ENCODE measurements around the gene NDUFB6.
"Not testable (repeated sequence)": the region's sequence is repeated elsewhere in the genome, so short reads cannot be mapped to it uniquely, and the experiment has no call there.

NDUFB6 gene

GRCh38 chr9:32571969-32572899 is 725 bp downstream of the NDUFB6 start:
- peak; percentile 61 for DNase-seq (ENCODE audit: low spot score)

GRCh38 chr9:32570262-32570661 is 2.7 kb downstream of the NDUFB6 start:
- DNase-seq (ENCODE audit: low spot score) = no peak

GRCh38 chr9:32566770-32567169 is 6.2 kb downstream of the NDUFB6 start:
- no peak for DNase-seq (ENCODE audit: low spot score)

DNA sequence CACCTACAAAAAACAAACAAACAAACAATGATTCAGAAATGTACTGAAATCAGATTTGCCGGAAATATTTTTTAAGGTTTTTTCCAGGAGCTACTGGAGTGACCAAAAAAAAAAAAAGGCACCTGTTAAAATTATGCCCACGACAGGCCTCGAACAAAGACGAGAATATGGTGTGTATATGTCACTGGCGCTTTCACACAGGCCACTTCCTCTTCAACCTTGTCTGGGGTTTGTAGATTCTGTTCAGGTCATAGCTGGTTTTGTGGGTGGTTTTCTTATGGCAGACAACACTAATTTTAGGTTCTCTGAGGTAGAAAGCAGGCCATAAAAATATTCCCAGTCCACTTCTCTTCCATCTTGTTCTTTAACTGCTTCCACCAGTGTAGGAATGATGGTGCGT is 7.0 kb downstream of the NDUFB6 start:
- DNase-seq (ENCODE audit: low spot score) = no peak

DNA sequence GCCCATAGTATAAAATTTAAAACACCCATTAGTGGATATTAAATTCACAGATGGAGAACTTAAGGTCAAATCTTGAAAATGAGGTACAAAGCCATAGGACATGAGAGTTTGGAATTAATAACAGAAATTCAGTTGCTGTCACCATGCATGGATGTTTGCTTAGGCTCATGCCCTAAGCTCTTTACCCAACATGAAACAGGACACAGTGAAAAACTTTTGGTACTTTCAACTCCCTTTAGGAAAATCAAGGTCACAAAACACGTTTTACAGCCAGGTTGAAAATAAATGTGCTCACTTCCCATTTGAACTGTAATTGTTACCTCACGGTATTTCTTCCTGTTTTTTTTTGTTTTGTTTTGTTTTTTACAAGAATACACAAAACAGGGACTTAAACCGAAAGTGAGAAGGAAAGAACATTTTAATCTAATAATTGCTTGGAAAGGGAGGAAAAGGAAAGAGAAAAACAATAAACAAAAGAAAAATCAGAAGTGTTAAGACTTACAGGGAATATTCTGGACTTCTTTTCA is 14.5 kb downstream of the NDUFB6 start:
- DNase-seq (ENCODE audit: low spot score) = no peak

DNA sequence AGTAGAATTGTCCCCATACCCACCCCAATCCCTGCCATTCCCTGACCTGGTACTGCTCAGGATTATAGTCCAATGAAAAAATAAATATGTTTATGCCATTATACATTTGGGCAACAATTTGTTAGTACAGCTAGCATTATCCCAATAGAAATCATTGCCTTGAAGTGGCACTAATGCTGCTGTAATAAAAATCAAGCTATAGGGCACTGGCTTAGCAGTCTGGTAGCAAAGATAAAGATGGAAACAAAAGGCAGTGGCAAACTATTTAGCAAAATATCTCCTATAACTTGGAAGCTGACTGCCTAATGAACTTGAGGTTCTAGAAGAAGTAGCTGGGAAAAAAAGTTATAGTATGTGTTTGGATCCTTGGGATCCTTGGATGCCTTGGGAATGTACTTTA is 18.4 kb downstream of the NDUFB6 start:
- no peak for DNase-seq (ENCODE audit: low spot score)

DNA sequence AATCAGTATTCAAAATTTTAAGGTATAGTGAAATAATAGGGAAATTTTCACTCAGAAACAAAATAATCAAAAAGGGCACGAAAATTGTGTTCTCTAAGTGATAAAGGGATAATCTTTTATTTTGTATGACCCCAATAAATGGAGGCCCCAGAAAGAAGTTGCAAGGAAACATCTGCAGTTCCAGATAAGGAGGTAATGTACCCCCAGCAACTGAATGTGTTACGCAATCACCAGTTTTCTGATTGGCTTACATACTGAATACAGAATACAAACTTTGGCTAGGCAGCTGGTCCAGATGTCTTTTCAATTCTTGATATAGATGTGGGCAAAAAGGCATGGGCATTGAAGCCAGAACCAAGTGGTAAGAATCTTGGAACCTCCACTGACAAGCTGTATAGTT is 18.9 kb downstream of the NDUFB6 start:
- no peak for DNase-seq (ENCODE audit: low spot score)

- peak; percentile 93 for DNase-seq (ENCODE audit: low spot score)
These were observed 20.6 kb downstream of the NDUFB6 start, which contains the start of the genes SMIM27 and TOPORS for GRCh38 chr9:32552172-32552872. SMIM27 (plus strand) TSS chr9:32552327; CDS start chr9:32552435, 108 bp downstream. TOPORS (minus strand) TSS chr9:32552586; CDS start chr9:32552436, 150 bp downstream.

DNA sequence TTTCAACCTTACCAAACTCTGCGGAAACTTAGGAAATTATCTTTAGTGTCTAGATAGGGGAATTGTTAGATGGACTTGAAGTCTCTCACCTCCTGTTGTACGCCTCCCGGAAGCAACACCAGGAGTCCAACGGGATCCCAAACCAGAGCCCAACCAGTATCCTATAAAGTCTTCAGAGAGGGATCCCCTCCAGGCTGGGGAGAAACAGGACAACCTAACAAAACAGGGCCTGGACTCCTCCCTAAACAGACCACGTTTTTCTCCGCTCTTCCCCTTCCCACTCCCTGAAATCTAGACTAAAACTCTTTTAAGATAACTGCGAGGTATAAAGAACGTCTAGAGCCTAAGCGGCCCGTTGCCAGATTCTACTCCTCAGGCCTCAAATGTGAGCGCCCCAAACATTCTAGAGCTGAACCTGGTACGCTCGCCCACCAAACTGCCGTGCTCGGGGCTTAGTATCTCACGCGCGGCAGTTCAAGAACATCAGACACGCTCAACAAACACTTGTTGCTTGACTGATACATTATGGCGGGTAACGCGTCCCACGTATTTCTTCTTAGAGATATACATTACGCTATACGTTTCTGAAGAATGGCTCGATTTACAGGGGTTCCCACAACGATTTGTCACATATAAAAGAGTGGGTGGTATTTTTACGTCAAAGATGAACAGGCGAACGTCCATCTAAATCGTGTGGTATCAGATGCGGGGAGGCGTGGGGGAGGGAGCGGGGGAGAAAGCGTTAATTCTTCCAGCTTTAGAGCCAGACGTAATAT is 21.5 kb downstream of the NDUFB6 start:
- peak; percentile 65 for DNase-seq (ENCODE audit: low spot score)

DNA sequence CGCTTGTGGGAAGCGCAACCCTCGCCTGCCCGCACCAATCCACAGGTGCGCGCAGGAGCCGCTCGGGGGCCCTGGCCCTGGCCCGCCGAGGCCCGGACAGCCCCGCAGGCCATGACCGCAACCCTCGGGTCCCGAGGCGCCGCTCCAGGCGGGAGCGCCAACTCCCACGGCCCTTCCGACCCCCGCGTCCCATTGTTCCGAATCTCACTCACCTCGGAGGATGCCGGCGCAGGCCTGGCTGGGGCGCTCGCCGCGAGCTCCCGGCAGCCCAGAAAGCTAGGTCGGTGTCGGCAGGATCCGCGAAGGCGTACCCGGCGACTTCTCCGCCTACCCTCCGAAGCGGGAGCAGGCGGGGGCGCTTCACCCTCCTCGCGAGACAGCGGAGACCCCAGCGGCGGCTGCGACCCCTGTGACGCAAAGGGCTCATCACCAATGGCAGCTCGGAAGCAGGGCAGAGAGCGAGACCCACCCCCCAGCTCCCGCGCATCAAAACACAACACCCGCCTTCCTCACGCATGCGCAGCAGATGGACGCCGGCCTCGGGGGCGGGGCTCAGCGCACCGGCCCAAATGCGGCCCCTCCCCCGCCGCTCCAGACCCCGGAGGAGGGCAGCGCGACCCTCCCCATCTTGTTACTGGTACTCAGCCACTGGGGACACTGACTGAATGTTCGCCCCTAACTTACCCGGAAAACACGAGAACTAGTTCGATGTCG is 22.2 kb downstream of the NDUFB6 start:
- DNase-seq (ENCODE audit: low spot score) = peak; percentile 93

DNA sequence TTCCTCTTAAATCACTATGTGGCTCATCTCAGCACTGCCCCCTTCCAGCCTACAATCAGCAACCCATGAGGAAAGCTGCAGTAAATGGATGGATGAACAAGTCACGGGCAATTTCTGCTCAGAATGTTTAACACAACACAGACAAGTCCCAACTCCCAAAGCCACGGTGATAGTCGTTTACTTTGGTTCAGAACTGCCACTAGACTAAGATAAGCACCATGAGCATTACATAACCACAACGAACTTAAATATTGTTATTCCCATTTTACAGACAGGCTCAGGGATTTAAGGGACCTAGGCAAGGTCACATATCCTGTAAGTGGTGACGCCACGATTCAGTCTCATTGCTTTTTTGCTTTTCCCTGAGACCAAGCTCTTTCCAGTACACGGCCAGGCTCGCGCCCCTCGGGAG is 22.8 kb downstream of the NDUFB6 start:
- peak; percentile 38 for DNase-seq (ENCODE audit: low spot score)

- DNase-seq (ENCODE audit: low spot score) = not testable (repeated sequence)
These were observed 24.7 kb downstream of the NDUFB6 start for GRCh38 chr9:32548213-32548612.

DNA sequence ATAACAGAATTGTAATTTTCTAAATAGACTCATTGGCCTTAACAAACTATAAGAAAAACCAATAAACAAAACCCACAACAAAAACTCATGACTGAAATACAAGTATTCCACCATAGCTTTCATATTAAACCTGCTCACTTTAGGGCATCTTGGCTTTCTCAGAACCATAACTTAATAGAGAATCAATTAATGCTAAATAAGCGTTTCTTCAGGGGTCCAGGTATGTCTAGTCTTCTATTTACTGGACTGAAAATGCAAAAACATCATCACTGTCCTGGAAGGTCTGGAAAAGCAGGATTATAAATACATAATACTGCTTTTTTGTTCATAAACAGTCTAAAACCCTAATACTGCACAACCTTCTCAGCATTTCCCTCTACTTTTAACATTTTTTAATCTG is 27.1 kb downstream of the NDUFB6 start:
- no peak for DNase-seq (ENCODE audit: low spot score)

DNA sequence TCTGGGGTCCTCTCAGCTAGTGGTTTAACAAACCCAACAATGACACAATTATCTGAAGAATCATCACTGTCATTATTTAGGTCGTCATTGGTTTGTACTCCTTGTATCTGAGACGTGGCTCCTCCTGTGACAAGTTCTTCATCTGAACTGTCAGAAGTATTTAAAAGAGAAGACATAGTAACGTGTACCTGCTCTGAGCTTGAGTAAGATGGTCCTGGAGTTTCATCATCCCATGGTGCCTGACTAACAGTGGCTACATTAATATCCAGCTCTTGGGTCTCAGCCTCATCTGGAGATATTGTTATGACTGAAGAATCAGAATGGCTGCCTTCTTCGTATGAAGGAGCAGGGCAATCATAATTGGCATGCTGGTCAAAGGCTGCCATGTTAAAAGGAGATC is 29.9 kb downstream of the NDUFB6 start:
- no peak for DNase-seq (ENCODE audit: low spot score)

DNA sequence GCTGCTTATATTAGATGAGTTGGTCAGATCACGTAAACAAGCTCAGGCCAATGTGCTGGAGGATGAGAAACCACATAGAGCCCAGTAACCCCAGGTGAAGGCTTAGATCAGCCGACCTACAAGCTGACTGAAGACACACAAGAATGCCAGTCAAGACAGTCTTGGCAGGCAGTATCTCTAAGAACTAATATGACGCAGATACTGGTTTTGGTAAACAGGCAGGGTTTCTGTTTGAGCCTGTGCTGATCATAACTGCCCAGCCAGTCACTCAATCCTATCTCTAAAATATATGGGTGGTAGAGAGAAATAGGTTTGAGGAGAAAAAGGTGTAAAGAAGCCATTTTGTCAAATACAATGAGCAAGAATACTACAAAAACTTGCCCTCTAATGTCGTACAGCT is 39.1 kb downstream of the NDUFB6 start:
- DNase-seq (ENCODE audit: low spot score) = no peak

- DNase-seq (ENCODE audit: low spot score) = no peak
These were observed 39.6 kb downstream of the NDUFB6 start for GRCh38 chr9:32533336-32533735.

DNA sequence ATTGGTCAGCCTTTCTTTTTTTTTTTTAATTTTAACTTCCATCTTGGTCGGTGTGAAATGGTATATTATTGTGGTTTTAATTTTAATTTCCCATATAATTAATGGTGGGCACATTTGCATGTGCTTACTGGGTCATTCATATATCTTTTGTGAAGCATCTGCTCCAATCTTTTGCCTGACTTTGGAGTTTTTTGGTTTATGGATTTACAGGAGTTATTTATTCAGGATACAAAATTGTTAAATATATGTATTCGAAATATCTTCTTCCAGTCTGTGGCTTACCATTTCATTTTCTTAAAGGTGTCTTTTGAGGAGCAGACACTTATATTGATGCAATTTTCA is 46.3 kb downstream of the NDUFB6 start:
- DNase-seq (ENCODE audit: low spot score) = no peak

DNA sequence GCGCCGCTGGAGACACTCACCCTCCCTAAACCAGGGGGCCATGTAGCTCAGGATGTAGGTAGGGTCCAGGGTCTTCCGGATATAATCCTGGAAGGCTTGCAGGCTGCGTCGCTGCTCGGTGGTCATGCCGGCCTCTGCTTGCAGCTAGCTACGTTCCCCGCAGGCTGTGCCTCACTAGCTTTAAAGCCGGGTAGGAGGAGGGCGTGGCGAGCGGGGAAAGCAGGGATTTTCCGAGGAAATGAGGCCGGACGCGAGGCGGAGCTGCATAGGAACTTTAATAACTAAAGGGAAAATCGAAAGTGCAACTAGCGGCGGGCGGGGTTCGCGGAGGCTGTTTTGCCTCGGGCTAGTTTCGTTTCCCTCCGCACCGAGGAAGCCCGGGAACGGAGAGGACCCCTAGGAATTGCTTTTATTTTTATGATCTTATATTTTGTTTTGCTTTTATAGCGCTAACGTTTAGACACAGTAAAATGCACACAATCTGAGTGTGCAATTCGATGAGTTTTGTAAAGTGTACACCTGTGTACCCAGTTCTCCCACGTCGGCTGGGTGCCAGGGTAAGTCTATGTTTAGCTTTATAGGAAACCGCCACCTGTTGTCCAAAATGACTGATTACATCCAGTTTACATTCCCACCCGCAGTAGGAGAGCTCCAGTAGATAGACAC is 46.8 kb downstream of the NDUFB6 start, which contains the start of gene RIGI:
TSS of gene RIGI (minus strand) at position 156 of the 666 bp plus-strand sequence. CDS start at position 126, 30 bp downstream.
- peak; percentile 85 for DNase-seq (ENCODE audit: low spot score)

DNA sequence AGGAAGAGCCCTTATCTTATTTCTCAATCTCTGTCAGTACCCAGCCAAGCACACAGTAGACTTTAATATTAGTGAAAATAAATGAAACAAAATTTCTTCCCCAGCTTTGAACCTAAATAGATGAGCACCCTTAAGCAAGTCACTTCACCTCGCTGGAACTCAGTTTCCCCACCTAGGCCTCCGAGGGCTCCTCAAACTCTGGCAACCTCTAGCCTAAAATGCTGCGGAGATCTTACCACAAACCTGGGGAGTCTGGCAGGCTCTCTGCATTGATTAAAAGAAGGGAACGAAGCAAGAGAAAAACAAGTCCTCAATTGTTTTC is 47.3 kb downstream of the NDUFB6 start:
- no peak for DNase-seq (ENCODE audit: low spot score)

DNA sequence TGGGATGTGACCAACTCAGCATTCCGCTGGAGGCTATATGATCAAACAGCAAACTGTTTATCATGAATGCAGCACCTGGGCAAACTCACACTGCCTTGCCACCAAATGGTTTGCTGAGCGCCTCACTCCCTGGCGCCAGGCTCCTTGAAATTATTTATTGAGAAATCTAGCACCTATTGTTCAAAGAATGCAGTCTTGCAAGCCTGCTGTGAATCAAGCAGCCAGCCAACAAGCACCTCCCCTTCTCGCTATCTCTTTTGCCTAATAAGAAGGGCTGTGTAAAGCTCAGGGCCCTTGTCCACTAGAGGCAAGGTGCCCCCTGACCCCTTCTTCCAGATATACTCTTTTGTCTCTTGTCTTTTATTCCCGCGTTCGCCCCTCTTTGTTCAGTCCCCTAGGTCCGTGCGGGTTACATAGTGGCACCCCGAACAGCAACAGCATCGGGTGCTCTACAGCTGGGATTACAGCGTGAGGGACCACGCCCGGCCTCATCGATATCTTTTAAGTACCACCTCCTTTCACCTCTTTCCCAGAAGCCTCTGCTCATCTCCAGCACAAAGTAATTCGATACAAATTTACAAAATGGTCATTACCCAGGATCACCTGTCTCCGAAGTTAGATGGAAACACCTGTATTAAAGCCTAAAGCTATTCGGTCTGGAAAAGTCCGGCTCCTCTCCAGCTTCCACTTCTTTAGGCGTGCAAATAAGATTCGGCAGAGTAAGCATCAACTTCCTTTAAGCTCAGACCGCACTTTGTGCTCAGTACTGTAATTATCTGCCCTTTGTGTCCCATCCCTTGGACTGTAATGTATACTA is 47.9 kb downstream of the NDUFB6 start:
- DNase-seq (ENCODE audit: low spot score) = peak; percentile 31

All from globus pallidus (tissue), 1 donor.